Stimulated activated CD8-positive, alpha-beta memory T cell treated with anti-CD3 and anti-CD28 coated beads, Interleukin-4, amount 100 ng/mL, for 48 hours (primary cell): ENCODE results near the gene REEP2.
"Not testable (repeated sequence)": the region's sequence is repeated elsewhere in the genome, so short reads cannot be mapped to it uniquely, and the experiment has no call there.

Experiments
- DNase-seq: peaks from one replicate; pipeline ENCODE4 v3.0.0-alpha.2; 2020

Gene REEP2

DNA sequence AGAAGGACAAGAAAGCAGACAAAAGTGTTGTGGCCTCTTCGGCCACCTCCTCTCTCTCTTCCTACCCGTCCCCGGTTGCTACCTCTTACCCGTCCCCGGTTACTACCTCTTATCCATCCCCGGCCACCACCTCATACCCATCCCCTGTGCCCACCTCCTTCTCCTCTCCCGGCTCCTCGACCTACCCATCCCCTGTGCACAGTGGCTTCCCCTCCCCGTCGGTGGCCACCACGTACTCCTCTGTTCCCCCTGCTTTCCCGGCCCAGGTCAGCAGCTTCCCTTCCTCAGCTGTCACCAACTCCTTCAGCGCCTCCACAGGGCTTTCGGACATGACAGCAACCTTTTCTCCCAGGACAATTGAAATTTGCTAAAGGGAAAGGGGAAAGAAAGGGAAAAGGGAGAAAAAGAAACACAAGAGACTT is 28.9 kb downstream of the REEP2 start:
- DNase-seq: no peak

DNA sequence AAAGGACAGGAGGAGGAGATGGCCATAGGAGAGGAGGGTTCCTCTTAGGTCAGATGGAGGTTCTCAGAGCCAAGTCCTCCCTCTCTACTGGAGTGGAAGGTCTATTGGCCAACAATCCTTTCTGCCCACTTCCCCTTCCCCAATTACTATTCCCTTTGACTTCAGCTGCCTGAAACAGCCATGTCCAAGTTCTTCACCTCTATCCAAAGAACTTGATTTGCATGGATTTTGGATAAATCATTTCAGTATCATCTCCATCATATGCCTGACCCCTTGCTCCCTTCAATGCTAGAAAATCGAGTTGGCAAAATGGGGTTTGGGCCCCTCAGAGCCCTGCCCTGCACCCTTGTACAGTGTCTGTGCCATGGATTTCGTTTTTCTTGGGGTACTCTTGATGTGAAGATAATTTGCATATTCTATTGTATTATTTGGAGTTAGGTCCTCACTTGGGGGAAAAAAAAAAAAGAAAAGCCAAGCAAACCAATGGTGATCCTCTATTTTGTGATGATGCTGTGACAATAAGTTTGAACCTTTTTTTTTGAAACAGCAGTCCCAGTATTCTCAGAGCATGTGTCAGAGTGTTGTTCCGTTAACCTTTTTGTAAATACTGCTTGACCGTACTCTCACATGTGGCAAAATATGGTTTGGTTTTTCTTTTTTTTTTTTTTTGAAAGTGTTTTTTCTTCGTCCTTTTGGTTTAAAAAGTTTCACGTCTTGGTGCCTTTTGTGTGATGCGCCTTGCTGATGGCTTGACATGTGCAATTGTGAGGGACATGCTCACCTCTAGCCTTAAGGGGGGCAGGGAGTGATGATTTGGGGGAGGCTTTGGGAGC is 29.5 kb downstream of the REEP2 start:
- DNase-seq: no peak

DNA sequence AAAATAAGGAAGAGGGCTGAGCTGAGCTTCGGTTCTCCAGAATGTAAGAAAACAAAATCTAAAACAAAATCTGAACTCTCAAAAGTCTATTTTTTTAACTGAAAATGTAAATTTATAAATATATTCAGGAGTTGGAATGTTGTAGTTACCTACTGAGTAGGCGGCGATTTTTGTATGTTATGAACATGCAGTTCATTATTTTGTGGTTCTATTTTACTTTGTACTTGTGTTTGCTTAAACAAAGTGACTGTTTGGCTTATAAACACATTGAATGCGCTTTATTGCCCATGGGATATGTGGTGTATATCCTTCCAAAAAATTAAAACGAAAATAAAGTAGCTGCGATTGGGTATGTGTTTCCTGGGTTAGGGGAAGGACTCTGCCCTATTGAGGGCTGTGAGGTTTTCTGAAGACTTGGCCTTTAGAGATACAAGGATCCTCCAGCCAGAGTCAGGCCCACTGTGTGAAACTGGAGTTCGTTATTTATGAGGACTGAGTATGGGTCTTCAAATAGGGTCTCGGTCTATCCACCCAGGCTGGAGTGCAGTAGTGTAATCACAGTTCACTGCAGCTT is 30.2 kb downstream of the REEP2 start:
- no peak for DNase-seq

DNA sequence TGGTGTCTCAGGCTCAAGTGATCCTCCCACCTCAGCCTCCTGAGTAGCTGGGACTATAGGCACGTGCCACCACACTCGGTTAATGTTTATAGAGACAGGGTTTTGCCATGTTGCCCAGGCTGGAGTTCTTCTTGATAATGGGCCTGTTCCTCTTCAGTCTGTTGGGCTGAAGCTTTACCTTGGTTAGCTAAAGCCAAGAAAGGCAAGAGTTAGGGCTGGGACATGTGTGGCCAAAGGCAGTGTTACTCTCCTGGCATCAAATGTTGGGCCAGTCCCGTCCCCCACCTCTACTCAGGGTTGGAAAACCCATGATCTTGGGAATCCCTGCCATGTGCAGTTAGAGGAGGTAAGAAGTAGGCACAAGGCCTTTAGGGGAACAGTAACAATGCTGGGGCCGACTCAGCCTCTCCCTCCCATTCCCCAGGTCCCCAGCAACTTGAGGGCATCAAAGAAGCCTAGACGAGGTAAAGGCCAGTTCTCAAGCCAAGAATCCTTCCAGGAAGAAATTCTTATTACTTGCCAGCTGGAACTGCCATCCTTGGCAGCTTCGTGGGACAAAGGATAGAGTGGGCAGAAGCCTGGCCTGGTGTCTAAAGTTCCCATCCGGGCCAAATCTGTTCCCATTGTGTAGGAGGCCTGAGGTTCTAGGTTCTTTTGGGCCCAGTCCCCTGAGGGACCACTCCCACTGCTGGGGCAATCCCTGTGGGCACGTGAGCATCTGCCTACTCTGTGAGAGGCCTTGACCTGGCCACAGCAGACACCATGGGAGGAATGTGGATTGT is 30.9 kb downstream of the REEP2 start:
- peak; percentile 53 for DNase-seq

DNA sequence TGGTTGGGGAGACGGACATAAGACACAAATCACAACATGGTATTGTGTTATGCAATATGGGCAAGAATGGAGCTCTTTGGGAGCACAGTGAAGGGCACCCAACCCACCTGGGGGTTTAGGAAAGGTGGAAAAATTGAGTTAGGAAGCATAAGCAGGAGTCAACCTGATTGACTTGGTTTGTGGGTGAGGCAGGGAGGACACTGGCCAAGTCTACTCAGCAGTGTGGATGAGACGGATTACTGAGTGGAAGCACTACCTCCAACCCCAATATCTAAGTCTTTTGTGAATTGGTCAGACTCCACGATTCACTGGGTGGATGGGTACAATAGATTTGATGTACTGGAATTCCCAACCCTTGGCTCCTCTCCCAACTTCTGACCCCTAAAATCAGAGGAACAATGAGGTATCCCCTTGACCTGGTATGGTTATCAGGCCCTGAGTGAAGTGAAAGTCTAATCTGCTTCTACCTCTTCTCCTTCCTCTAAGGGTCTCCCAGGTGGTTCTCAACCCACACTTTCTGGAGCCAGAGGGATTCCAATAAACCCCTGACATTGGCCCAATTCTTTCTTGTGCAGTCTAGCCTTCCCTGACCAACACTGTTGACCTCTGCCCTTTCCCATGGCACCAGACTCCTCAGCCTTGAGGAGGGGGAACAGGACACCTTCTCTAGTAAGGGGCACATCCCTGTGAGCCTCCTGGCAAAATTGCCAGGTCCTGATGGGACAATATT is 31.6 kb downstream of the REEP2 start:
- DNase-seq: no peak

DNA sequence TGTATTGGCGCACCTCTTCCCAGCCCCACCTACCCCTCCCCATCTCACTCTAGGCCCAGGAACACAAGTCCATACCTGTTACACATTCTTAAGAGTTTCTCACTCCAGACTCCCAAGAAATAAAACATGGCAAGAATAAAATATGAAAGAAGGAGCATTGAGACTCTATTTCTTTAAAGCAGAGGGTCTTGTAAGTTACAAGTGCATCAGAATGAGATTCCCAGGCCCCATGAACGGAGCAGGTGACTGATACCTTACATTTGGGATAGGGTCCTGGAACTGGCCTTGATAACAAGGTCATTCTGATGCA is 32.1 kb downstream of the REEP2 start:
- no peak for DNase-seq

DNA sequence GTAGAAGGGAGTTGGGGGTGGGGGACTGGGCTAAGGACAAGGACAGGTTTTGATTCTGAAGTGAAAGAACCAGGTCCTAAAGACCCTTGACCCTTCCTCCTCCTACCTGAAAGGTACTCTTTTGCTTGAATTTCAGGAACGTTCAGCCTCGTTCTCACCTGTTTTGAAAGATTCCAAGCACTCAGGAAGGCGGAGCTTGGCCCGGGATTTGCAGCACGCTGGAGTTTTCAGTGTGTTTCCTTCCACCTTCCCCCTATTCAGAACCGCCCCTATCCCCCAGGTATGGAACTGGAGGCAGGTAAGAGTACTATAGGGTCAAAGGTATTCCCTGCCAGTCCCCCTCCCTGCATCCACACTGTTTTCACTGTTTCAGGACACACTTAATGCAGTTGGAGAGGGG is 33.5 kb downstream of the REEP2 start:
- no peak for DNase-seq

DNA sequence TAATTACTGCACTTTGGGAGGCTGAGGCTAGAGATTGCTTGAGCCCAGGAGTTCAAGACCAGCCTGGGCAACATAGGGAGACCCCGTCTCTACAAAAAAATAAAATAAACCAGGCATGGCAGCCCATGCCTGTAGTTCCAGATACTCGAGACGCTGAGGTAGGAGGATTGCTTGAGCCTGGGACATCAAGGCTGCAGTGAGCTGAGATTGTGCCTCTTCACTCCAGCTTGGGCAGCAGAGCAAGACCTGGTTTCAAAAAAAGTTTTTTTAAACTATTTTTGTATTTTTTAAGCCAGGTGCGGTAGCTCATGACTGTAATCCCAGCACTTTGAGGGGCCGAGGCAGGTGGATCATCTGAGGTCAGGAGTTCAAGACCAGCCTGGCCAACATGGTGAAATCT is 34.3 kb downstream of the REEP2 start:
- not testable (repeated sequence) for DNase-seq

DNA sequence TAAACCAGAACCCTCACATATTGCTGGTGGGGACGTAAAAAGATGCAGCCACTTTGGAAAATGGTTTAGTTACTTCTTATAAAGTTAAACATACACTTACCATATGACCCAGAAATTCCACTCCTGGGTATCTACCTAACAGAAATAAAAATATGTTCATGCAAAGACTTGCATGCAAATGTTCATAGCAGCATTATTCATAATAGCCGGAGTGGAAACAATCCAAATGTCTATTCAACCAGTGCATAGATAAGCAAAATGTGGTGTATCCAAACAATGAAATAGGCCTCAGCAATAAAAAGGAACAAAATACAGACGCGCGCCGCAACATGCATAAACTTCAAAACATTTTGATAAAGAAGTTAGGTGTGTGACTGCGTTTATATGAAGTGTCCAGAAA is 38.1 kb downstream of the REEP2 start:
- no peak for DNase-seq

DNA sequence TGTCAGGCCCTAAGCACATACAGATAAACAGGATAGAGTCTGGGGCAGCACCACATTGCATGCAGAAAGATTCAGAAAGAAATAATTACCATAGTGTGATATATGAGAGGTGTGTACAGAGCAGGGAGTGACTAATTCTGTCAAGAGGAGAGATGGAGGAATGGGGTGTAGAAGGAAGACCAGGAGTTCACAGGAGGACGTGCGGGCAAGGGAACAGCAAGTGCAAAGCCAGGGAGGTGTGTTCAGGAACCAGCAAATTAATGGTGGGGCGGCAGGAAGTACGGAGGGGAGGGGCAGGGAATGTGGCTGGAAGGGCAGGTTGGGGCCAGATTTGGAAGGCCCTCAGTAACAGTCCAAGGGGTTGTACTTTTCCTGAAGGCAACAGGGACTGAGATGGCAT is 43.8 kb downstream of the REEP2 start:
- no peak for DNase-seq

DNA sequence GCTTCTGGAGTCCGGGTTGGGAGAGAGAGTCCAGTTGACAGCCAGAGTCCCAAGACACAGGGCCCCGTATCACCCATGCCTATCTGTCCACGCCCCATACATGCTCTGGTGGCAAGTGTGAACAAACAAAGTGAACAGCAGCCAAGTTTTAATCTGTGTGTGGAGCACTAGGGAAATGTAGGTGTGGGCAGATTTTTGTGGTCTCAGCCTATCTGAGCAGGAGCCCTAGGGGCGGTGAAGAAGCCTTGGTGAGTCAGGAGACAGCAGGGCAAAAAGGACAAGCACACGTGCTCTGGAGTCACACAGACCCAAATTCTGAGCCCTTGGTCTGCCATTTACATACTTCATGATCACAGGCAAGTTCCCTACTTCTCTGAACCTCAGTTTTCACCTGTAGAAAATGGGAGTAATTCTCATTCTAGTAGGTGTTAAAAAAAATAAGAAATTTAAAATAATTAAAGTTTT is 49.7 kb downstream of the REEP2 start:
- DNase-seq: no peak

DNA sequence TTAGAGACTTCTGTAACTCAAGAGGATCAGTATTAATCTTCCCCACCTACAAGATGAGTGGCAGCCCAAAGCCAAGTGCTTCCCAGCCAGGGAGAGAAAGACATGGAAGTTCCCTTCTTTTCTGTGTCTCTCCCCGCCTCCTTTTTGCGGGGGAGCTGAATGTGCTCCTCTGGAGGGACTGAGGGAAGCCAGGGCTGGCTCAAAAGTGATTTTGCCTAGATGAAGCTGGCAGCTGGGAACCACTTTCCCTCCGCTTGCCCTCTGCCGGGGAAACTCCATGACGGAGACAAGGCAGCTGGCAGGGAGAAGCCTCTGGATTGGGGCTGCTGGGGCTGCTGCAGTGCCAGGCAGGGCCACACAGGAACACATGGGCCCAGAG is 50.8 kb downstream of the REEP2 start:
- DNase-seq: no peak

DNA sequence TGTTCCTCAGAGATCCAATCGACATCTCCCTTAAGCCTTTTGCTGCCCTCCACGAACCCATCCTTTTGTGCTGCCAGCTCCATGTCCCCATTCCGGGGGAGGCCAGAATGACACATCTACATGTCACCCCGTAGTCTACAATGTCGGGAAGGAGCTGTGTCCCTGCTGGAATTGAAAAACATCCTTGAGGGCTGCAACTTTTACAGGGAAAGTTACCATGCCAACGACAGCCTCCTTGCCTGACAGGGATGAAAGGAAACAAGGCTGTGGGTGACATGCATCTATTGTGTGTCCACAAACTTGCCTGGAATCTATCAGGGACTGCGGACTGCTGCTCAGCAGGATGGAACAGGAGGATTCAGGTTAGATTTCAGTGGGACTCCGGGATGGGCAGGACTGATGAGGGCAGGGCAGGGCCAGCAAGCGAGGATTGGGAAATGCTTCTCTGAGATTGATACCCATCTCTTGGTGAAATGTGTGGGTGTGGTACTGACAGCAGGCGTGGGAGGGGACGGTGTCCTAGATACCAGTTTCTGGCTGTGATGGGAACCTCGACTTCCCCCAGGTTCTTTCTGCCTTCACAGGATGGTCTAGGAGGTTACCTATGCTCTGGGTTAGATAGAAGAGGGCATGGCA is 51.9 kb downstream of the REEP2 start:
- no peak for DNase-seq

DNA sequence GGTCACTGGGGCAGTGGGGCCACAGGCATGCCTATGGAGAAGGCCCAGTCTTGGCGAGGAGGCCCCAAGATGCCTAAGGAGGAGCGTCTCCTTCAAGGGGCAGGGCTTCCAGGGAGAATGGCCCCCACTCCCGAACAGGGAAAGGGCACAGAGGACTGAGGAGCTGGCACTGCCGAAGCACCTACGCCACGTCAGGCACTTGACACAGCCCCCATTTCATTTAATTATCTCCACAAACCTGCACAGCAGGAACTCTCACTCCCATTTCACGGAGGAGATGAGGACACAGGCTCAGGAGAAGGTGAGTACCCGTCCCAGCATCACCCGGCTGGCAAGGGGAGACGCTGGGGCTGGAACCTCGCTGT is 52.4 kb downstream of the REEP2 start:
- no peak for DNase-seq

DNA sequence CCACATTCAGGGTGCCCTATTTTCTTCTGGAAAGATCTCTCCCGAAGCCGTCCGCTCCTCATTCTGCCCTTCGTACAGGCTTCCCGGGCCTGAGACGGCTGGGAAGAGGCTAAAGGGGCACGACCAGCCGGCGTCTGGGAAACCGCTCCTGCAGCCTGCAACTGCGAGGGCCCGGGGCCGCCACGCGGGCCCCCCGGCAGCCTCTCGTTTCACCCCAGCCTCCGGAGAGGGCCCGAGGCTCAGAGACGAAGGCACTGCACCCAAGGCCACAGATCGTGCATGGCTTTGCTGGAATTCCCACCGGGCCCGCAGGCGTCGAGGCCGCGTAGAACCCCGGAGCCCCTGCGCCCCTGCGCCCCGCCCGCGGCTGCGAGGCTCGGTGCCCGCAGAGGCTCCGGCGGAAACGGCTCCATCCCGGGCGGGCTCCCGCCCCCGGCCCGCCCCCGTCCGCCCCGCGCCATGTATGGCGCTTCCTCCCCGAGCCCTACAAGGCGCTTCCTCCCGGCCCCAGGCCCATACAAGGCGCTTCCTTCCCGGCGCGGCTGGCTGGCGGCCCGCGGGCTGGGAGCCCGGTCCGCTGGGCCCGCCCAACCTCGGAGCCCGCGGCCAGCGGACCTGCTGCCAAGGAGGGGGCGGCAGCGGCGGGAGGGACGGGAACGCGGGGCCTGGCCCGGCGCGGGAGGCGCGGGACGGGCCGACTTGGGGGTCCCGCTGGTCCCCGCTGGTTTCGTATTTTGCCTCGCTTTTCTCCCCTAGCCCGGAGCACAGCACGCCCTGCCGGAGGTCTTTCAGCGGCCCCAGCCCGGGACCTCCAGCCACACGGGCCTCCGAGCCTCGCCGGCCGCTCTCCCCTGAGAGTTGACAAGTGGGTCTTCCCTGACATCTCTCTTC is 53.1 kb downstream of the REEP2 start:
- peak; percentile 86 for DNase-seq

DNA sequence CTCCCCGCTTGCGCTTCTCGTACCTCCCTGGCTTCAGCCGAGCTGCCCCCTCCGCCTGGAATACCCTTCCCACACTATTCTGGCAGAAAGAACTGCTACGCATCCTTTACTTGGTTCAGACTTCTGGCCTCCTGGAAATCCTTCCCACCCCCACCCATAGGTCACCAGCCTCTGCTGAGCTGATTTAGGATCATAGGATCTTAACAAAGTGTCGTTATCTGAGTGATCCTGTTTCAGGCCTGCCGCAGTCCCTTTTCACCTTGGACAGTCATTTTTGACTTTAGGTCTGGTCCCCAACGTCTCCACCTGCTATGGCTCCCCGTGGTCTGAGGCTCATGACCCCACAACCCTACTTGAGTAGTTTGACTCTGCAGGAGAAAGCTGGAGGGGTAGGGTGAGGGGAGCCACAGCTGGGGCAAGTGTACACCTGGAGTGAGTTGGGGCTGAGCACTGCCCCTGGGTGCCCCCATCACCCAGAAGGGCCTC is 53.7 kb downstream of the REEP2 start:
- no peak for DNase-seq

DNA sequence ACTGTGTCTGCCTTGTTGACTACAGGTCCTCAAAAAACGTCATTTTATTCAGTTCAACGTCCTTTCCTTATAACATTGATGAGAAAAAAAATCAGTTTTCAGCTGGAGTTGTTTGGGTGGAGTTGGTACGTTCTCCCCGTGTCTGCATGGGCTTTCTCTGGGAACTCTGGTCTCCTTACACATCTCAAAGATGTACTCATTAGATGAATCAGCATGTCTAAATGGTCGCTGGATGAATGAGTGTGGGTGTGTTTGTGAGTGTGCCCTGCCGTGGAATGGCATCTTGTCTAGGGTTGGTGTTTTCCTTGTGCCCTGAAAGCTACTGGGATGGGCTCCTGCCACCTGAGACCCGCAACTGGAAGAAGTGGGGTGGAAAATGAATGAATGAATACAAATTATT is 56.5 kb downstream of the REEP2 start:
- DNase-seq: no peak
